Stimulated activated CD8-positive, alpha-beta memory T cell treated with anti-CD3 and anti-CD28 coated beads, Interleukin-7, amount 100 ng/mL, for 48 hours (primary cell): ENCODE data around the gene CHN2.
"Not testable (repeated sequence)": the region's sequence is repeated elsewhere in the genome, so short reads cannot be mapped to it uniquely, and the experiment has no call there.

Experiments used
- DNase-seq, 2 donors: peaks; one replicate each; pipeline ENCODE4 v3.0.0-alpha.2; 2020; ENCODE audit warnings: low read depth in 1 of 2; ENCODE audit errors: extremely low read depth in 1 of 2

Gene CHN2

GRCh38 chr7:29255199-29255878, 60.8 kb downstream of the CHN2 start:
- DNase-seq, result no peak

- no peak for DNase-seq
These were observed 61.5 kb downstream of the CHN2 start for GRCh38 chr7:29255906-29256692.

- no peak for DNase-seq
These were observed 62.1 kb downstream of the CHN2 start for GRCh38 chr7:29256693-29257002.

GRCh38 chr7:29258951-29259350, 64.4 kb downstream of the CHN2 start:
- DNase-seq, result no peak

DNA sequence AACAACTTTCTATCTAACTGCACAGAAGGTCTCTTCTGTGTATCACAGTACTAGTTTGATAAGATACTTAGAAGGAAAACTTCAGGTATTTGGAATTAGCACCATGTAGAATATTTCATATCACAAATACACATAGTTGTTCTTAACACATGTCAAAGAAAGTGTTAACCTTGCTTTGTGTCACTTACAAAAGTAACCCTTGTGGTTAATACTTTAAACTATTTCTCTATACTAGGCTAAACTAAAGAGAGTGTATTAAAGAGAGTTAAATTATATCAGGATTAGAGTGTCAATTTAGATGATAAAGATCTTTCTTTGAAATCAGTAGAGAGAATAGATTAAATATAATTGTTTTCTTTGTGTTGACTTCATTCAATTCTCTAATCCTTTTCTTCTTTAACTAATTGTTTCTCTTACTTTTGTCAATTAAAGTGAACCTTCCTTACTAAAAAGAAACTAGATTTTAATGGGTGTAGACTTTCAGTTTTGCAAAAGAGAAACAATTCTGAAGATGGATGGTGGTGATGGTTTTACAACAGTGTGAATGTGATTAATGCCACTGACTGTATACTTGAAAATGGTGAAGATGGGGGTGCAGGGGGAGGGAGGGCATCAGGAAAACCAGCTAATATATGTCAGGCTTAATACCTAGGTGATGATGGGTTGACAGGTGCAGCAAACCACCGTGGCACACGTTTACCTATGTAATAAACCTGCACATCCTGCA, 67.8 kb downstream of the CHN2 start:
- DNase-seq, result no peak

- DNase-seq, result not testable (repeated sequence)
These were observed 69.1 kb downstream of the CHN2 start for GRCh38 chr7:29263601-29264207.

DNA sequence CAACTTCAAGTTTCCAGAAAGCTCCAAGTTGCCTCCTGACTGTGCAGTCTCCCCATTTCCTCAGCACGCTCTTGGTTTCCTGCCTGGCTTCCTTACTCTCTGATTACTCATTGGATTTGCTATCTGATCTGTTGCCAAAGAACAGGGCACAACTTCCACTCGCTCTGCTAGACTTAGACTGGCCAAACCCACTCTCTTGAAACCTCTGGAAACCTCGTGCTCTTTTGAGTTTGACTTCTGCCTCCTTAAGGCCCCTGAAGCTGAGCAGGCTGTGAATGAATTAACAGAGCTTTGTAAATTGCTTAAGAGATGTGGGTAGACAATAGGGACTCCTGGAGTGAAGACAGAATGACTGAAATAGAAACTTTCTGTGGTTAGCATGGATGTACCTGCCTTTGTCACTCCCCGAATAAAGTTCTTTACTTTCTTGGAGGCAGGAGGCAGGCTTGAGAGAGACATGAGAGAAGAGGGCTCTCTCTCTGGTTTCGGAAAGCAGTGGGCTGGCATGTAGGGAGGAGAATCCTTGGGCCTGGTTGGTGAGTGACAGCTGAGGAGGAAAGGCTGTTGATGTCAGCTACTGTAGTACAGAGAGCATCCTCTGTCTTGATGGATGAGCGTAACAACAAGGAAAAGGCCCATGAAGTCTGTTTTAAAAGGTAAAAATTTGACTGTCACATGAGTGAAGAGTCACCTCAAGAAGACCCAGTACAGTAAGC, 70.8 kb downstream of the CHN2 start:
- DNase-seq, result no peak

DNA sequence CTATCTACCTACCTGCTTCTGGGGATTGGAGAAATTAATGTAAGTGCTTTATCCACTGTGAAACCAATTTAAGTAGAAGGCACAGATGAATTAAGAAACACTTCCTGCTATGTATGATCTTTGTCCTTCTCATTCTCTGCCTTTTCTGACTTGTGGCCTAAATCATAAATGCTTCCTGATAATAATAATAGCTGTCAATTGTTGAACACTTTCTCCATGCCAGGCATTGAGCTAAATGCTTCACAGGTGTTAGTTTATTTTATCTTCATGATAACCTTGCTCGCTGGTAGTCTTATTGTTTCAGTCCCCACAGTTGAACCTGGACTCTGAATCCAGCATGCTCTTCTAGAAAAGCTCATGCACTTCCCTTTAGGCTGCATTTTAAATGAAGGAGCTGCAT, 75.4 kb downstream of the CHN2 start:
- DNase-seq, result no peak

DNA sequence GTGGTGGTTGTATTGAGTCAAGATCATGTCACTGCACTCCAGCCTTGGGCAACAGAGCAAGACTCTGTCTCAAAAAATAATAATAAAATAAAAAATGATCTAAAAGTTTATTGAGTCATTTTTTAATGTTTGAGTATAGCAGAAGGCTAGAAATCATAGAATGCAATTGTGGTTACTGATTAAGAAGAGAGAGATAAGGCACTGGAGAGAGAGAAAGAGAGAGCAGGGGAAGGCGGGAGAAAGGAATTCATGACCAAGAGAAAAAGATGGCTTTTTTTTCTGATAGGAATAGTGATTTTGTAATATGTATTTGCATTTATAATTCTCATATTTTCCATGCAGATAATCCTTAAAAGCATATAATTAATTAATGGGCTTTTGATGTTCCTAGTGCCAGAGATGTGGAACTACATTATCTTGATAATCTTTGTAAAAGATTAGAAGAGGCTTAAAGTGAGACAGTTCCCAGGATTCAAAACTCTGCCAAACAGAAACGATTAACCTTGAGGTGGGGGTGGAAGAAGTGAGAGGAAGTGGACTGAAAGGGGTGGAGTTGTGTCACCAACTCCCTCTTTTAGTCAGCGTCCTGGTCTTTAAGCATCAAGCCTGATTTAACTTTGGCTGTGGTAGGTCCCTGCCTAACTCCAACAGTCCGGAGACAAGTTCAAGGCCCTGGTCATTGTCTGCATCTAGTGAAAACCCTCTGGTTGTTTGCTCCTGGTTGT, 76.2 kb downstream of the CHN2 start:
- no peak for DNase-seq

- DNase-seq, result no peak
These were observed 76.7 kb downstream of the CHN2 start for GRCh38 chr7:29271319-29271658.

- no peak for DNase-seq
These were observed 77.5 kb downstream of the CHN2 start for GRCh38 chr7:29272057-29272456.

GRCh38 chr7:29274146-29275017, 79.8 kb downstream of the CHN2 start:
- no peak for DNase-seq

GRCh38 chr7:29275018-29275318, 80.4 kb downstream of the CHN2 start:
- DNase-seq, result no peak

DNA sequence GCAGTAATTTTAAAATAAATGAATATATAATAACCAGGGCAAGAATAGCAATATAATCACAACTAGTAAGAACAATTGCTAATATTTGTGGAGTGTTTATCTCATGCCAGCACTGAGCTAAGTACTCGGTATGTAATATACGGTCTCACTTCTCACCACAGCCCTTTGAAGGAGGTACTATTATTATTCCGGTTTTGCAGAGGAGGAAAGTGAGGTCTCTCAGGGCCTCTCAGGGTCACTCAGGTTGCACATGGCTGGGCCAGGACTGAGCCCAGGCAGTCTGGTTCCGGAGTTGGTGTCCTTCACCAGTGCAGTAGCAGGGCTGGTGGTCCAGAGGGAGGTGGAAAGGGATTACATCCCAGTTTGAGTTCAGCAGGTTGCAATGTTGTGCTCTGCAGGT, 80.9 kb downstream of the CHN2 start:
- DNase-seq, result no peak

DNA sequence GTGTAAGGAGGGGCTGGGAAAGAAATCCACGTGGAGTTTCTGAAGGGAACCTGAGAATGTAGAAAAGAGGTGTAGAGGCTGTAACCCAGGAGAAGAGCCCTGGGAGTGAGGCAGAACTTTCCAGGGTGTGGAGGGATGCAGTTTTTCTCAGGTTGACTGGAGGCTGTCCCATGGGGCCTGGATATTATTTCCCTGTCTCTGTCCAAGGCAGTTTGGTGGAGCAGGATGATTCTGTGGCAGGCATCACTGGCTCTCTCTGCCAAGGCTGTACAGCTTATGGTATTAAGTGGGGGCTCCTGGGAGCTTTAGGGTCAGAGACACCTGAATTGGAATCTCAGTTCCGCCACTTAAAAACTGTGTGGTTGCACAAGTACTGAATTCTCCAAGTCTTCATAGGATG, 81.6 kb downstream of the CHN2 start:
- no peak for DNase-seq

GRCh38 chr7:29276806-29277205, 82.2 kb downstream of the CHN2 start:
- no peak for DNase-seq

DNA sequence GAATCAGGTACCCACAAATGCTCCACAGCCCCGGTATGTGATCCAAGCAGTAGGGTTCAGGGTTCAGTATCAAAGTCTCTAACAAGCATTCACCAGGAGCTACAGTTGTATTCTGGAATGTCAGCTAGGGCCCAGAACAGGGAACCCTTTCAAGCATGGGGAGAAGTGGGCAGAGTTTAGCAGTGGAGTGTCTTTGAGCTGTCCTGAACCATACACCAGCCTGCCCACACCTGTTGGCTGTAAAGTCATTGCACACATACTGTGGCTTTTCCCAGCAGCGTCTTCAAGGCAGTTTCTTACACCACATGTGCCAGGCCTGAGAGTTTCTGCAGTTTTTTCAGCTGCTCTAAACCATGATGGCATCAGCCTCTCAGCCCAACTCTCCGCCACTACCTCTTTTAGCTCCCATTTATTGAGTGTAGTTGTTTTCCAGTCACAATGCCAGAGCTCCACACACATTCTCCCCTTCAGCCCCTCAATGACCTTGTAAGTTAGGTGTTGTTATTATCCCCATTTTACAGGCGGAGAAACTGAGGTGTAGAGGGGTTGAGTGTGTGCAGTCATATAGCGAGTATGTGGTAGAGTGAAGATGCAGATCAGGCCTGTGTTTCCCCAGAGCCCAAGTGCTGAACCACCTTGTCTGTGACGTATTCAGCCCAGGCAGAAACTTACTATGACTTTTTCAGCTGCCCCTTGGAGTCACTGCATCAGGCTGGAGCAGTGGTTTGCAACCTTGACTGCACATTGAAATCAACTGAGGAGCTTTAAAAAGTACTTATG, 83.1 kb downstream of the CHN2 start:
- no peak for DNase-seq

GRCh38 chr7:29278337-29279069, 83.9 kb downstream of the CHN2 start:
- DNase-seq, result no peak
